Activated naive CD4-positive, alpha-beta T cell treated with anti-CD3 and anti-CD28 coated beads, Interleukin-2, amount 10 ng/mL, durations not matched to agents 7 days and 5 days (primary cell): ENCODE data around the gene COPS6.

Source experiments
- CTCF ChIA-PET: fragments of 350-600 bp; sonication (Branson Sonifier 250); formaldehyde crosslinking; loops from one replicate; lab custom pipeline; 2021; ENCODE audit warnings: antibody characterized with exemption; lab: Charles Lee
- DNase-seq: peaks from one replicate; pipeline ENCODE4 v3.0.0-alpha.2; 2020
- H3K27ac Mint-ChIP-seq: one replicate; pipeline ENCODE4 v1.8.0; 2021; ENCODE audit warnings: mild to moderate bottlenecking, moderate library complexity, mixed read lengths
- H3K27me3 Mint-ChIP-seq: one replicate; pipeline ENCODE4 v1.8.0; 2021; ENCODE audit warnings: mild to moderate bottlenecking, mixed read lengths
- H3K36me3 Mint-ChIP-seq: one replicate; pipeline ENCODE4 v1.8.0; 2021; ENCODE audit warnings: mixed read lengths
- H3K4me1 Mint-ChIP-seq: one replicate; pipeline ENCODE4 v1.8.0; 2021; ENCODE audit warnings: mixed read lengths
- H3K4me3 Mint-ChIP-seq: one replicate; pipeline ENCODE4 v1.8.0; 2021; ENCODE audit warnings: mild to moderate bottlenecking, moderate library complexity, mixed read lengths
- H3K9me3 Mint-ChIP-seq: one replicate; pipeline ENCODE4 v1.8.0; 2021; ENCODE audit warnings: mixed read lengths

COPS6 gene

GRCh38 chr7:100100420-100101015 lies 11.7 kb downstream of the COPS6 start:
- peaks cover 46% of the 10 kb centered on the region for H3K4me1 Mint-ChIP-seq
- H3K36me3 Mint-ChIP-seq, result peaks cover 60% of the 10 kb centered on the region
- peak overlapping the region; percentile 81 for H3K4me3 Mint-ChIP-seq
- peak overlapping the region; percentile 93 for H3K27ac Mint-ChIP-seq
- H3K9me3 Mint-ChIP-seq, result no peaks in the 10 kb centered on the region
- CTCF ChIA-PET, result interaction anchor here (1.1 to 2.2 kb wide), 4 partner anchors 11 to 32 kb away, joined by 3 to 7 read pairs (median 3); no protein-coding TSS in a partner anchor
- H3K27me3 Mint-ChIP-seq, result peaks cover 6% of the 10 kb centered on the region
- DNase-seq, result peak; percentile 88

GRCh38 chr7:100101016-100101862 lies 12.5 kb downstream of the COPS6 start, which contains the start of the genes AP4M1 and MCM7:
TSS of gene AP4M1 (plus strand) at chr7:100101643. CDS start at chr7:100101715, 72 bp downstream.
TSS of gene MCM7 (minus strand) at chr7:100101397. CDS start at chr7:100101294, 103 bp downstream.
- CTCF ChIA-PET, result interaction anchor here (0.6 to 2.2 kb wide), 6 partner anchors 12 to 32 kb away, joined by 3 to 7 read pairs (median 3); no protein-coding TSS in a partner anchor
- H3K36me3 Mint-ChIP-seq, result peaks cover 56% of the 10 kb centered on the region
- H3K27ac Mint-ChIP-seq, result peak within 1 kb of the TSS; percentile 93
- peak within 1 kb of the TSS; percentile 81 for H3K4me3 Mint-ChIP-seq
- peaks cover 6% of the 10 kb centered on the region for H3K27me3 Mint-ChIP-seq
- peak; percentile 98 for DNase-seq
- no peaks in the 10 kb centered on the region for H3K9me3 Mint-ChIP-seq
- H3K4me1 Mint-ChIP-seq, result peaks cover 46% of the 10 kb centered on the region

GRCh38 chr7:100102950-100103840 lies 14.4 kb downstream of the COPS6 start:
- peak overlapping the region; percentile 61 for H3K27ac Mint-ChIP-seq
- peaks cover 54% of the 10 kb centered on the region for H3K36me3 Mint-ChIP-seq
- CTCF ChIA-PET, result interaction anchor here (0.9 kb wide), 1 partner anchor 17 kb away, joined by 3 read pairs; no protein-coding TSS in a partner anchor
- peaks cover 35% of the 10 kb centered on the region for H3K4me1 Mint-ChIP-seq
- H3K4me3 Mint-ChIP-seq, result peak overlapping the region; percentile 81
- no peak for DNase-seq
- no peaks in the 10 kb centered on the region for H3K9me3 Mint-ChIP-seq
- peaks cover 6% of the 10 kb centered on the region for H3K27me3 Mint-ChIP-seq

- DNase-seq, result no peak
- Mint-ChIP-seq H3K27ac (peak overlapping the region; percentile 33), H3K4me1 (peaks cover 14% of the 10 kb centered on the region), H3K9me3 (no peaks in the 10 kb centered on the region), H3K36me3 (peaks cover 45% of the 10 kb centered on the region), H3K4me3 (no peak overlapping the region), H3K27me3 (peaks cover 6% of the 10 kb centered on the region)
- CTCF ChIA-PET, result no interaction called here
Observed at GRCh38 chr7:100105534-100105933, 16.8 kb downstream of the COPS6 start.

GRCh38 chr7:100106633-100107032 lies 17.9 kb downstream of the COPS6 start:
- Mint-ChIP-seq H3K27ac (no peak overlapping the region), H3K36me3 (peaks cover 51% of the 10 kb centered on the region), H3K4me1 (peaks cover 14% of the 10 kb centered on the region), H3K9me3 (no peaks in the 10 kb centered on the region), H3K27me3 (no peaks in the 10 kb centered on the region), H3K4me3 (no peak overlapping the region)
- no peak for DNase-seq
- CTCF ChIA-PET, result no interaction called here

GRCh38 chr7:100107125-100107737 lies 18.5 kb downstream of the COPS6 start:
- no peak for DNase-seq
- H3K27me3 Mint-ChIP-seq, result no peaks in the 10 kb centered on the region
- H3K36me3 Mint-ChIP-seq, result peaks cover 54% of the 10 kb centered on the region
- H3K9me3 Mint-ChIP-seq, result no peaks in the 10 kb centered on the region
- peaks cover 14% of the 10 kb centered on the region for H3K4me1 Mint-ChIP-seq
- H3K4me3 Mint-ChIP-seq, result no peak overlapping the region
- CTCF ChIA-PET, result no interaction called here
- H3K27ac Mint-ChIP-seq, result no peak overlapping the region

- peaks cover 8% of the 10 kb centered on the region for H3K4me1 Mint-ChIP-seq
- DNase-seq, result no peak
- no peak overlapping the region for H3K4me3 Mint-ChIP-seq
- peak overlapping the region; percentile 52 for H3K27ac Mint-ChIP-seq
- CTCF ChIA-PET, result no interaction called here
- H3K27me3 Mint-ChIP-seq, result no peaks in the 10 kb centered on the region
- H3K36me3 Mint-ChIP-seq, result peaks cover 56% of the 10 kb centered on the region
- no peaks in the 10 kb centered on the region for H3K9me3 Mint-ChIP-seq
Observed at GRCh38 chr7:100107890-100108289, 19.1 kb downstream of the COPS6 start.

- Mint-ChIP-seq H3K27me3 (no peaks in the 10 kb centered on the region), H3K4me1 (no peaks in the 10 kb centered on the region), H3K27ac (no peak overlapping the region), H3K36me3 (peaks cover 57% of the 10 kb centered on the region), H3K9me3 (no peaks in the 10 kb centered on the region), H3K4me3 (no peak overlapping the region)
- CTCF ChIA-PET, result interaction anchor here (0.6 kb wide), 1 partner anchor 705 kb away, joined by 3 read pairs; no protein-coding TSS in a partner anchor
- no peak for DNase-seq
Observed at GRCh38 chr7:100109521-100110163, 20.9 kb downstream of the COPS6 start.

- CTCF ChIA-PET, result interaction anchor here (0.6 to 1.3 kb wide), 2 partner anchors 24 to 132 kb away, joined by 3 to 6 read pairs; no protein-coding TSS in a partner anchor
- no peak overlapping the region for H3K4me3 Mint-ChIP-seq
- no peak for DNase-seq
- H3K36me3 Mint-ChIP-seq, result peaks cover 54% of the 10 kb centered on the region
- no peaks in the 10 kb centered on the region for H3K9me3 Mint-ChIP-seq
- H3K4me1 Mint-ChIP-seq, result no peaks in the 10 kb centered on the region
- H3K27ac Mint-ChIP-seq, result no peak overlapping the region
- no peaks in the 10 kb centered on the region for H3K27me3 Mint-ChIP-seq
Observed at GRCh38 chr7:100111156-100111555, 22.4 kb downstream of the COPS6 start.

GRCh38 chr7:100111914-100112313 lies 23.1 kb downstream of the COPS6 start:
- Mint-ChIP-seq H3K27me3 (no peaks in the 10 kb centered on the region), H3K36me3 (peaks cover 50% of the 10 kb centered on the region), H3K9me3 (no peaks in the 10 kb centered on the region), H3K4me1 (no peaks in the 10 kb centered on the region), H3K4me3 (no peak overlapping the region), H3K27ac (peak overlapping the region; percentile 28)
- no peak for DNase-seq
- CTCF ChIA-PET, result interaction anchor here (0.6 to 1.3 kb wide), 2 partner anchors 23 to 132 kb away, joined by 3 to 6 read pairs; no protein-coding TSS in a partner anchor

GRCh38 chr7:100115026-100115425 lies 26.3 kb downstream of the COPS6 start:
- H3K36me3 Mint-ChIP-seq, result peaks cover 37% of the 10 kb centered on the region
- no peaks in the 10 kb centered on the region for H3K27me3 Mint-ChIP-seq
- no peak overlapping the region for H3K4me3 Mint-ChIP-seq
- CTCF ChIA-PET, result no interaction called here
- H3K9me3 Mint-ChIP-seq, result no peaks in the 10 kb centered on the region
- no peak overlapping the region for H3K27ac Mint-ChIP-seq
- peaks cover 15% of the 10 kb centered on the region for H3K4me1 Mint-ChIP-seq
- DNase-seq, result no peak

- peaks cover 24% of the 10 kb centered on the region for H3K36me3 Mint-ChIP-seq
- CTCF ChIA-PET, result no interaction called here
- peak overlapping the region; percentile 95 for H3K27ac Mint-ChIP-seq
- H3K9me3 Mint-ChIP-seq, result no peaks in the 10 kb centered on the region
- H3K27me3 Mint-ChIP-seq, result no peaks in the 10 kb centered on the region
- peak overlapping the region; percentile 90 for H3K4me3 Mint-ChIP-seq
- no peak for DNase-seq
- peaks cover 38% of the 10 kb centered on the region for H3K4me1 Mint-ChIP-seq
Observed at GRCh38 chr7:100118388-100119071, 29.8 kb downstream of the COPS6 start.
